Testis (tissue), 3 donors: ENCODE data around the gene ASTE1. TPM values are rescaled to one million over a fixed set of nuclear protein-coding genes. Genes with fewer than 3 reads are reported as not detected.

ENCODE experiments used
- DNase-seq: peaks from one replicate; pipeline ENCODE4 v3.0.0-alpha.2; 2019
- H3K27ac ChIP-seq, 2 donors: fragments of 200-600 bp; sonication (generic); one replicate each; pipeline ENCODE4 v1.5.1; 2019
- H3K27me3 ChIP-seq: fragments of 200-600 bp; sonication (generic); one replicate; pipeline ENCODE4 v1.5.1; 2019
- H3K36me3 ChIP-seq: fragments of 200-600 bp; sonication (generic); one replicate; pipeline ENCODE4 v1.5.1; 2017; ENCODE audit warnings: low read depth; ENCODE audit errors: missing control alignments
- H3K4me1 ChIP-seq: fragments of 200-600 bp; sonication (generic); one replicate; pipeline ENCODE4 v1.5.1; 2019
- H3K4me3 ChIP-seq, 2 donors: fragments of 200-600 bp; sonication (generic); one replicate each; pipeline ENCODE4 v1.5.1; 2017 to 2019
- H3K9me3 ChIP-seq: fragments of 200-600 bp; sonication (generic); one replicate; pipeline ENCODE4 v1.5.1; 2017
- POLR2A ChIP-seq: fragments of 450-650 bp; IDR thresholded peaks from one replicate; pipeline ENCODE4 v1.6.1; 2017; ENCODE audit warnings: antibody characterized with exemption, mild to moderate bottlenecking, moderate library complexity
- WGBS, 2 donors: methylation state at CpG; one replicate each; pipeline ENCODE4 v1.1.5; 2018; 5-methylcytosine and 5-hydroxymethylcytosine counted together
- intact Hi-C: fragments of 100-400 bp; cut with DNase I; formaldehyde crosslinking; loops from one replicate; pipeline ENCODE4 v1.15.1; 2023; ENCODE audit warnings: low total_unique reads
- polyA plus RNA-seq: library from polyadenylated mRNA; stranded (reverse); fragments of 350-450 nt; fragmentation: Illumina TruSeq; extraction: RNeasy Lipid Tissue Mini Kit (QIAGEN cat#74804); gene quantifications from one replicate; pipeline ENCODE4 v1.2.3, GENCODE V29; 2014; ENCODE audit warnings: low read depth, low replicate concordance; ENCODE audit not compliant: insufficient read depth
- total RNA-seq, 2 donors: library from RNA; depleted of rRNA; stranded (reverse); fragments of >200 nt; gene quantifications; one replicate each; pipeline ENCODE4 v1.2.3, GENCODE V29; 2016
- TF ChIP-seq, protein P1 (sequence below), 3 experiments: fragments of 450-650 bp in 2 of 3; fragments of 200-600 bp in 1 of 3; sonication (generic) in 1 of 3; IDR thresholded peaks; one replicate each; pipeline ENCODE4 v1.5.1; 2016 to 2019; ENCODE audit warnings: antibody characterized with exemption in 3 of 3, mild to moderate bottlenecking in 2 of 3, moderate library complexity in 1 of 3

The ASTE1 gene
- total and polyA plus RNA-seq, 3 donors from 2014 or later: 9.8 to 17.2 (median 13.0) TPM

DNA sequence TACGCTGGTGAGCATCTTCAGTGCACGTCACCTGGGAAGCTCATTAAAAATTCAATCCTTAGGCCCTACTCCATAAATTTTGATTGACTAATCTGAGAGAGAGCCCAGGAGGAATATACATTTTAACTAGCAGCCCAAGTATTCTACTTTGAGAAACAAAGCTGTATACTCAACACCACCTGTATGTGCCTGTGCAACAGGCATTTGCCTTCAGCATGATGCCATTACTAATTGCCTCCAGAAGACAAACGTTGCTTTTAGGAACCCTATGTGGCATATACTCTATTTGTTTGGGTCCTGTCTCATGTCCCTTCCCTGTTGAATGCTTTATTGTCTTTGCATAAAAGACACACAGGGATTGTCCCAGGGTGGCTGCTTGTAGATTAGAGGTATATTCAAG, 7.7 kb downstream of the ASTE1 start:
- H3K9me3 ChIP-seq: no peaks in the 10 kb centered on the region
- H3K36me3 ChIP-seq: no peaks in the 10 kb centered on the region
- no peaks in the 10 kb centered on the region for H3K4me1 ChIP-seq
- no peak for TF ChIP-seq POLR2A
- TF ChIP-seq, protein P1, sequence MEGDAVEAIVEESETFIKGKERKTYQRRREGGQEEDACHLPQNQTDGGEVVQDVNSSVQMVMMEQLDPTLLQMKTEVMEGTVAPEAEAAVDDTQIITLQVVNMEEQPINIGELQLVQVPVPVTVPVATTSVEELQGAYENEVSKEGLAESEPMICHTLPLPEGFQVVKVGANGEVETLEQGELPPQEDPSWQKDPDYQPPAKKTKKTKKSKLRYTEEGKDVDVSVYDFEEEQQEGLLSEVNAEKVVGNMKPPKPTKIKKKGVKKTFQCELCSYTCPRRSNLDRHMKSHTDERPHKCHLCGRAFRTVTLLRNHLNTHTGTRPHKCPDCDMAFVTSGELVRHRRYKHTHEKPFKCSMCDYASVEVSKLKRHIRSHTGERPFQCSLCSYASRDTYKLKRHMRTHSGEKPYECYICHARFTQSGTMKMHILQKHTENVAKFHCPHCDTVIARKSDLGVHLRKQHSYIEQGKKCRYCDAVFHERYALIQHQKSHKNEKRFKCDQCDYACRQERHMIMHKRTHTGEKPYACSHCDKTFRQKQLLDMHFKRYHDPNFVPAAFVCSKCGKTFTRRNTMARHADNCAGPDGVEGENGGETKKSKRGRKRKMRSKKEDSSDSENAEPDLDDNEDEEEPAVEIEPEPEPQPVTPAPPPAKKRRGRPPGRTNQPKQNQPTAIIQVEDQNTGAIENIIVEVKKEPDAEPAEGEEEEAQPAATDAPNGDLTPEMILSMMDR (IDR thresholded peaks at IDR 0.05): no peak
- H3K27ac ChIP-seq: no peak overlapping the region
- intact Hi-C loops: no loop called here
- DNase-seq: no peak
- no peaks in the 10 kb centered on the region for H3K27me3 ChIP-seq
- WGBS, 2 donors: 79 to 80% methylated on average over 3 of the region's 3 CpGs
- no peak overlapping the region for H3K4me3 ChIP-seq

DNA sequence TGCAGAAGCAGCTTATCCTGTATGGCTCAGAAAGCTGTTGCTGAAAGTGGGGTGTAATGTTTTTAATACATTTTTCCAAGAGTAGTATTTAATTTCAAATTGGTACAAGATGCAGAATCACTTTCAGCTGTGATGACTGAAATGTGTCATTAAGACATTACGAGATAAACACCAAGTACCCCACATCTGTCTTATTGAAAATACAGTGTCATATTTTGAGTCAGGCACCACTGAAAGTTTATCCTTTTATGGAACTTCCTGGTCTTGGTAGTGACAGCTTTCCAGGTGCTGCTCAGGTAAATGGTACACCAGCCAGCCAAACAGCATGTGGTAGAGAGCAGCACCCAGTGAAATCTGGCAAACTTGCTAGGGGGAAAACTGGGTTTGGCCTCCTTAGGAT, 16.9 kb downstream of the ASTE1 start:
- 88 to 100% methylated on average over 1 of the region's 1 CpG for WGBS, 2 donors
- no peaks in the 10 kb centered on the region for H3K27me3 ChIP-seq
- intact Hi-C loops: no loop called here
- TF ChIP-seq, protein P1 (IDR thresholded peaks at IDR 0.05): no peak
- TF ChIP-seq POLR2A: no peak
- no peaks in the 10 kb centered on the region for H3K36me3 ChIP-seq
- H3K27ac ChIP-seq: no peak overlapping the region
- H3K4me3 ChIP-seq: no peak overlapping the region
- no peak for DNase-seq
- no peaks in the 10 kb centered on the region for H3K9me3 ChIP-seq
- no peaks in the 10 kb centered on the region for H3K4me1 ChIP-seq

DNA sequence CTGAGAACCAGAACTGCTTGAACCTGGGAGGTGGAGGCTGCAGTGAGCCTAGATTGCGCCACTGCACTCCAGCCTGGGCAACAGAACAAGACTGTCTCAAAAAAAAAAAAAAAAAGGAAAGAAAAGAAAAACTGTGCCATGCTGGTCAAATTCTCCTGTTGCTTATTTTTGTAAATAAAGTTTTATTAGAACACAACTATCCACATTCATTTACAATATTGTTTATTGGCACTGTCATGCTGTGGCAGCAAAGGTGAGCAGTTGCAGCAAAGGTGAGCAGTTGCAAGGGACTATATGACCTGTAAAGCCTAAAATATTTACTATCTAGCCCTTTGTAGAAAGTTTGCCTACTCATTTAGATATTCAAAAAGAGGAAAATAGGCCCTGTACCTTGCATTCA, 18.3 kb downstream of the ASTE1 start:
- no peaks in the 10 kb centered on the region for H3K9me3 ChIP-seq
- H3K27me3 ChIP-seq: no peaks in the 10 kb centered on the region
- H3K36me3 ChIP-seq: no peaks in the 10 kb centered on the region
- DNase-seq: no peak
- H3K4me3 ChIP-seq: no peak overlapping the region
- H3K27ac ChIP-seq: no peak overlapping the region
- WGBS, 2 donors: 100% methylated on average over 1 of the region's 1 CpG
- intact Hi-C loops: no loop called here
- TF ChIP-seq POLR2A: no peak
- TF ChIP-seq, protein P1 (IDR thresholded peaks at IDR 0.05): no peak
- H3K4me1 ChIP-seq: no peaks in the 10 kb centered on the region

DNA sequence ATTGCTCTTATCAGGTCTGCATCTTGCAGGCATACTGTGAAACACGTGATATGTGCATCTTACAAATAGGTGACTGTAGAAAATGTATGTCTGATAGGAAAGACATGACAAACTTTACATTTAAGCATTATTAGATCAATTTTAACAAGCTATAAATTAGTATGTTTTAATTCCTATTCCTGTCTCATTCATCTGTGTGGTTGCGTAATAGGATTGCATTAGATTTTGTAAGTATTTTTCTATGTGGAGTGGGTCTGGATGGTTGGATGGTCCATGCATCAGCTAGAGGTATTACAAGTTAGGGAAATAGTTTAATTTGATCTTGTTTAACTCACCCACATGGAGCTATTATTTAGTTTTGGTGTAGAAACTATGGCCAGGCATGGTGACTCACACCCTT, 18.8 kb downstream of the ASTE1 start:
- WGBS, 2 donors: 95 to 98% methylated on average over 2 of the region's 2 CpGs
- no peak overlapping the region for H3K27ac ChIP-seq
- H3K9me3 ChIP-seq: no peaks in the 10 kb centered on the region
- H3K4me1 ChIP-seq: no peaks in the 10 kb centered on the region
- no peak overlapping the region for H3K4me3 ChIP-seq
- DNase-seq: no peak
- no peaks in the 10 kb centered on the region for H3K27me3 ChIP-seq
- intact Hi-C loops: no loop called here
- TF ChIP-seq, protein P1 (IDR thresholded peaks at IDR 0.05): no peak
- TF ChIP-seq POLR2A: no peak
- no peaks in the 10 kb centered on the region for H3K36me3 ChIP-seq

DNA sequence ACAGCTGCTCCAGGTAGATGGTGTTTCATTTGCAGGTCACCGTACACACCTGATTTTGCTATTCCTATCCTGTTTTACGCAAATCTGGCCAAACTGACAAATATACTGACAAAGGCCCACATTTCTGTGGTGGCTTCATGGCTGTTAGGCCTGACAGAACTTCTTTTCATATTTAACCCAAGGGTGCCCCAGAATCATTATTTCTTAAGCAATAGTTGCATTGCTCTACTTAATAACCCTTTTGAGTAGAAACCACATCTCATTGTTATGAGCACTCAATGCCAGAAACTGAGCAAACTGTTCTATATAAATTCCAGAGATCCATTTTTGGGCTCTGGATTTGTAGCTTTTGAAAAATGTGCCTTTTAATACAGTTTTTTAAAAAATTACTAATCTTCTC, 19.4 kb downstream of the ASTE1 start:
- no peaks in the 10 kb centered on the region for H3K36me3 ChIP-seq
- no peaks in the 10 kb centered on the region for H3K4me1 ChIP-seq
- H3K9me3 ChIP-seq: no peaks in the 10 kb centered on the region
- no peaks in the 10 kb centered on the region for H3K27me3 ChIP-seq
- no peak for DNase-seq
- no peak overlapping the region for H3K4me3 ChIP-seq
- intact Hi-C loops: no loop called here
- WGBS, 2 donors: 85 to 100% methylated on average over 2 of the region's 2 CpGs
- TF ChIP-seq POLR2A: no peak
- TF ChIP-seq, protein P1 (IDR thresholded peaks at IDR 0.05): no peak
- no peak overlapping the region for H3K27ac ChIP-seq
